Suprapubic skin (tissue), 4 donors: ENCODE measurements around the gene TIMM8B. TPM values are rescaled to one million over a fixed set of nuclear protein-coding genes. Genes with fewer than 3 reads are reported as not detected.

ENCODE experiments used
- DNase-seq, 2 donors: peaks; one replicate each; pipeline ENCODE4 v3.0.0-alpha.2; 2019; ENCODE audit warnings: low spot score in 2 of 2
- H3K27ac ChIP-seq: fragments of 200-600 bp; sonication (generic); one replicate; pipeline ENCODE4 v1.5.1; 2019
- H3K27me3 ChIP-seq: fragments of 200-600 bp; sonication (generic); one replicate; pipeline ENCODE4 v1.5.1; 2019
- H3K36me3 ChIP-seq: fragments of 200-600 bp; sonication (generic); one replicate; pipeline ENCODE4 v1.5.1; 2019
- H3K4me1 ChIP-seq: fragments of 200-600 bp; sonication (generic); one replicate; pipeline ENCODE4 v1.5.1; 2019
- H3K4me3 ChIP-seq: fragments of 200-600 bp; sonication (generic); one replicate; pipeline ENCODE4 v1.5.1; 2019; ENCODE audit warnings: mild to moderate bottlenecking
- H3K9me3 ChIP-seq: fragments of 200-600 bp; sonication (generic); one replicate; pipeline ENCODE4 v1.5.1; 2019
- EP300 ChIP-seq: sonication (generic); formaldehyde crosslinking; IDR thresholded peaks from one replicate; pipeline ENCODE4 v1.6.1; 2017; ENCODE audit warnings: antibody characterized with exemption
- POLR2A ChIP-seq, 2 donors: fragments of 450-650 bp; IDR thresholded peaks; one replicate each; pipeline ENCODE4 v1.6.1; 2017; ENCODE audit warnings: antibody characterized with exemption in 2 of 2, mild to moderate bottlenecking in 2 of 2, moderate library complexity in 2 of 2
- POLR2AphosphoS5 ChIP-seq, 3 donors: sonication (generic); formaldehyde crosslinking; IDR thresholded peaks; one replicate each; pipeline ENCODE4 v1.6.1; 2017; ENCODE audit warnings: antibody characterized with exemption in 3 of 3
- WGBS: methylation state at CpG from one replicate; pipeline ENCODE4 v1.1.5; 2018; 5-methylcytosine and 5-hydroxymethylcytosine counted together
- total RNA-seq, 4 donors: library from RNA; depleted of rRNA; stranded (reverse); fragments of >200 nt; gene quantifications; one replicate each; pipeline ENCODE4 v1.1.0, GENCODE V29; 2016
- TF ChIP-seq, protein P1 (sequence below), 2 donors: fragments of 200-600 bp in 1 of 2; fragments of 450-650 bp in 1 of 2; sonication (generic) in 1 of 2; IDR thresholded peaks; one replicate each; pipeline ENCODE4 v1.5.1; 2016 to 2019; ENCODE audit warnings: antibody characterized with exemption in 2 of 2, mild to moderate bottlenecking in 1 of 2, moderate library complexity in 1 of 2

Gene TIMM8B
- total RNA-seq, 4 donors from 2014 or later, result 15.0 to 48.4 (median 37.1) TPM

DNA sequence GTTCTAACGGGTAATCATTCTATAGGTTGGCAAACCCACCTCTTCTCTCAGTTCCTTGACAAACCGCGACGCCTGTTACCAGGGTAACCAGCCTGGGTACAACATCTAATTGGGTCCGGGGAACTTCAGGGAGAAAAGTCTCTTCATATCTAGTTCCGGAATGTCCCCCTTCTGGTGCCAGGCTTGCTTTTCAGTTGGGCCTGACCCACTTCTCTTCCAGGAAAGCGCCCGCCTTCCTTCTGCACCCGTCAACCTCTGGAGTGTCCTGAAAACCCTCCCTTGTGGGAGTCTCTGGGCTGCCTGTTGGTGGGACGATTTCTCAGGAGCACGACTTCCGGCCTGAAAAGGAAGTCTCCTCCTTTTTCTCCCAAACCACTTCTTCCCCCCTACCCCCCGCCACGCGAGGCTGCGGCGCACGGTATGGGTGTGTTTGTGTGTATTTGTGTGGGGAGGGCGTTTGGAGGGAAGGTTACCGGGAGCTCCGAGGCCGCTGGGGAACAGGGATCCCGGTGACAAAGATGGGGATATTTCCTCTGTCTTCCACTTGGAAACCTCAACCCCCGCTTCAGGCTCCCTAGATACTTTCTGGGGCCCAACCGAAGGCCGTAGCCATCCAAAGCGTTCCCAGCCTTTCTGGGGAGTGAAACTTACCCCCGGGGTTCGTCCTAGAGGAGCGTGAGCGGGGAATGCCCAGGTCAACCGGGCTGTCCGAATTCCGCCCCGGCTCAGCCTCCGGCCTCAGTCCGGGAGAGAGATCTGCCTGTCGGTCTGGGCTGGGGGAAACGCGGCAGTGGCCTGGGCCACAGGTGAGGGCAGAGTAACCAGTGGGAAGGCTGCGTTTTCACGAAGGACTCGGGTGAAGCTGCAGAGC is 12.4 kb downstream of the TIMM8B start, which contains the start of the genes NKAPD1 and PIH1D2:
NKAPD1 (plus strand) TSS at position 359 of the 871 bp plus-strand sequence. CDS start 1,276 bp downstream, outside the sequence.
PIH1D2 (minus strand) TSS at position 77 of the 871 bp plus-strand sequence. CDS start 843 bp downstream, outside the sequence.
- H3K36me3 ChIP-seq, result peaks cover 34% of the 10 kb centered on the region
- H3K9me3 ChIP-seq, result no peaks in the 10 kb centered on the region
- H3K4me3 ChIP-seq, result peak within 1 kb of the TSS; percentile 69
- TF ChIP-seq POLR2A (IDR thresholded peaks at IDR 0.05) (peak in 1 of 2 donors; percentile 26), POLR2AphosphoS5 (IDR thresholded peaks at IDR 0.05) (peak in 1 of 3 donors; percentile 26), EP300 (no peak)
- WGBS, result under 1% methylated on average over 36 of the region's 43 CpGs
- DNase-seq, result peak; percentile 86 to 88
- no peaks in the 10 kb centered on the region for H3K27me3 ChIP-seq
- H3K4me1 ChIP-seq, result peaks cover 25% of the 10 kb centered on the region
- H3K27ac ChIP-seq, result peak within 1 kb of the TSS; percentile 89

DNA sequence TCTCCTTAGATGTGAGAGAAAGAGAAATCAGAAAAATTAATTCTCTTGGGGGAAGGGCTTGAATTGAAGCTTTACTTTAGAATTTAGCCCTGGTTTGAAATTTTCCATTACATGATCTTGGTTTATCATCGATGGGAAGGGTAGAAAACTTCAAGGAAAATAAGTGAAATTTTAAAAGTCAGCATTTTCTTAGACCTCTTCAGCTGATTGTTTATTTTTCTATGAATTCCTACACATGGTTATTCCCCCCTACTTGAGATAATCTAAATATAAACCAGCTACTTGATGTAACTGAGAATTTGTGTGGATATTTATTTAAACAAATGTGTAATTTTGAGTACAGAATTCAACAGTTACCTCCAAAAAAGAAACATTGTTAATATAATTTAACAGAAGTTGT is 23.6 kb downstream of the TIMM8B start:
- H3K27ac ChIP-seq, result no peak overlapping the region
- H3K36me3 ChIP-seq, result peaks cover 36% of the 10 kb centered on the region
- TF ChIP-seq POLR2A (IDR thresholded peaks at IDR 0.05) (no peak), POLR2AphosphoS5 (IDR thresholded peaks at IDR 0.05) (no peak), EP300 (no peak)
- TF ChIP-seq, protein P1, sequence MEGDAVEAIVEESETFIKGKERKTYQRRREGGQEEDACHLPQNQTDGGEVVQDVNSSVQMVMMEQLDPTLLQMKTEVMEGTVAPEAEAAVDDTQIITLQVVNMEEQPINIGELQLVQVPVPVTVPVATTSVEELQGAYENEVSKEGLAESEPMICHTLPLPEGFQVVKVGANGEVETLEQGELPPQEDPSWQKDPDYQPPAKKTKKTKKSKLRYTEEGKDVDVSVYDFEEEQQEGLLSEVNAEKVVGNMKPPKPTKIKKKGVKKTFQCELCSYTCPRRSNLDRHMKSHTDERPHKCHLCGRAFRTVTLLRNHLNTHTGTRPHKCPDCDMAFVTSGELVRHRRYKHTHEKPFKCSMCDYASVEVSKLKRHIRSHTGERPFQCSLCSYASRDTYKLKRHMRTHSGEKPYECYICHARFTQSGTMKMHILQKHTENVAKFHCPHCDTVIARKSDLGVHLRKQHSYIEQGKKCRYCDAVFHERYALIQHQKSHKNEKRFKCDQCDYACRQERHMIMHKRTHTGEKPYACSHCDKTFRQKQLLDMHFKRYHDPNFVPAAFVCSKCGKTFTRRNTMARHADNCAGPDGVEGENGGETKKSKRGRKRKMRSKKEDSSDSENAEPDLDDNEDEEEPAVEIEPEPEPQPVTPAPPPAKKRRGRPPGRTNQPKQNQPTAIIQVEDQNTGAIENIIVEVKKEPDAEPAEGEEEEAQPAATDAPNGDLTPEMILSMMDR (IDR thresholded peaks at IDR 0.05), result no peak
- no peaks in the 10 kb centered on the region for H3K4me1 ChIP-seq
- H3K27me3 ChIP-seq, result no peaks in the 10 kb centered on the region
- no peaks in the 10 kb centered on the region for H3K9me3 ChIP-seq
- WGBS, result 81% methylated on average over 1 of the region's 1 CpG
- no peak overlapping the region for H3K4me3 ChIP-seq
- no peak for DNase-seq

DNA sequence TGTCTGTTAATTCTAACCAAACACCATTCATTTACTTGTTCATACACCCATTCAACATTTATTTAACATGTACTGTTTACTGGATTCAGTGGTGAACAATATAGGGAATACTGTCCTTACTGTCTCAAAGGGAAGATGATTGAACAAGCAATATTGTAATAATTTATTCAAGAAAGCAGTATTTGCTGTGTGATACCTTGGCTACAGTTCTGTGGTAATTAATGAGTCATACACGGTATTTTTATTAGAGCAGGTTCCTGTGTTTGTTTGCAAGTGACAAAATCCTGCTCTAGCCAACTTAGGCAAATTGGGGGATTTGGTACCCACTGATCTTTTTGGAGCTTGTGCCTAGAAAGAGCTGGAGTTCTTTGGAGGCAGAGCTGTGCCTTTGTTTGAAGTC is 28.5 kb downstream of the TIMM8B start:
- 17% methylated on average over 1 of the region's 1 CpG for WGBS
- TF ChIP-seq, protein P1 (IDR thresholded peaks at IDR 0.05), result no peak
- TF ChIP-seq EP300 (no peak), POLR2A (IDR thresholded peaks at IDR 0.05) (no peak), POLR2AphosphoS5 (IDR thresholded peaks at IDR 0.05) (no peak)
- Histone ChIP-seq H3K36me3 (peaks cover 55% of the 10 kb centered on the region), H3K27me3 (no peaks in the 10 kb centered on the region), H3K4me1 (no peaks in the 10 kb centered on the region), H3K27ac (no peak overlapping the region), H3K4me3 (no peak overlapping the region), H3K9me3 (no peaks in the 10 kb centered on the region)
- DNase-seq, result no peak

DNA sequence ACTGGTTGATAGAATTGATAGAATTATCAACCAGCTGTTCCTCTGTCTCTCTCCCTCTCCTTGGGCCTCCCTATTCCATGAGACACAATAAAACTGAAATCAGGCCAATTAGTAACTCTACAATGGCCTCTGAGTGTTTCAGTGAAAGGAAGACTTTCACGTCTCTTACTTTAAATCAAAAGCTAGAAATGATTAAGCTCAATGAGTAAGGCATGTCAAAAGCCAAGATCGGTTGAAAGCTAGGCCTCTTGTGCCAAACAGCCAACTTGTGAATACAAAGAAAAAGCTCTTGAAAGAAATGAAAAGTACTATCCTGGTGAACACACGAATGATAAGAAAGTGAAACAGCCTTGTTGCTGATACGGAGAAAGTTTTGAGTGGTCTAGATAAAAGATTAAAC is 29.4 kb downstream of the TIMM8B start:
- Histone ChIP-seq H3K27ac (no peak overlapping the region), H3K4me3 (no peak overlapping the region), H3K27me3 (no peaks in the 10 kb centered on the region), H3K4me1 (no peaks in the 10 kb centered on the region), H3K36me3 (peaks cover 57% of the 10 kb centered on the region), H3K9me3 (no peaks in the 10 kb centered on the region)
- 83% methylated on average over 4 of the region's 4 CpGs for WGBS
- TF ChIP-seq POLR2A (IDR thresholded peaks at IDR 0.05) (no peak), POLR2AphosphoS5 (IDR thresholded peaks at IDR 0.05) (no peak), EP300 (no peak)
- TF ChIP-seq, protein P1 (IDR thresholded peaks at IDR 0.05), result no peak
- no peak for DNase-seq

DNA sequence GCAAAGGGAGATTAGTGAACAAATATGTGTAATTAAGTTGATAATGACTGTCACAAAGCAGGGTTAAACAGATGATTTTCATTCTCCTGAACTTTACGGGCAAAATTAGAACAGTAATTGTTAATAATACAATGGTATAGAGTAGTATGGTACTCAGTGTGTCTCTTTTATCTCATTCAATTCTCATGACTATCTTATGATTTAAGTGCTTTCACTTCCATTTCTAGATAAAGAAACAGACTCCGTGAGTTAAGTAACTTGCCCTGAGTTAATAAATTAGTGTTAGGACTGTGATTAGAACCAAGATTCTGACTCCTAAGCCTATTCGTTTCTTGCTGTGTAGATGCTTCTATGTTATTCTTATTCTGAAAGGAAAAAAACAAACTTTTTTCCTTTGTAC is 34.8 kb downstream of the TIMM8B start:
- Histone ChIP-seq H3K4me3 (no peak overlapping the region), H3K9me3 (no peaks in the 10 kb centered on the region), H3K27ac (no peak overlapping the region), H3K36me3 (peaks cover 56% of the 10 kb centered on the region), H3K4me1 (peaks cover 4% of the 10 kb centered on the region), H3K27me3 (no peaks in the 10 kb centered on the region)
- WGBS, result 90% methylated on average over 3 of the region's 3 CpGs
- TF ChIP-seq, protein P1 (IDR thresholded peaks at IDR 0.05), result no peak
- TF ChIP-seq POLR2A (IDR thresholded peaks at IDR 0.05), result no peak
- no peak for TF ChIP-seq EP300
- TF ChIP-seq POLR2AphosphoS5 (IDR thresholded peaks at IDR 0.05), result no peak
- no peak for DNase-seq
